Pulmonary artery endothelial cell (primary cell): Measurements from ENCODE around the gene DLGAP3. TPM values are rescaled to one million over a fixed set of nuclear protein-coding genes. Genes with fewer than 3 reads are reported as not detected.
"Not testable (repeated sequence)": the region's sequence is repeated elsewhere in the genome, so short reads cannot be mapped to it uniquely, and the experiment has no call there.

Experiments
- DNase-seq: peaks from one replicate; pipeline ENCODE4 v3.0.0-alpha.2; 2011; ENCODE audit warnings: low read depth, low spot score
- total RNA-seq: library from RNA; depleted of rRNA; stranded (reverse); fragments of >200 nt; gene quantifications from 2 replicates; pipeline ENCODE4 v1.2.3, GENCODE V29; 2014

The DLGAP3 gene
- total RNA-seq, result 0.33 TPM in 1 of 2 replicates, not detected in the other

- no peak for DNase-seq
These were observed at the start of gene DLGAP3 for GRCh38 chr1:34929497-34929852. Gene DLGAP3 (minus strand): TSS chr1:34929650. CDS start chr1:34905383, 24,267 bp downstream.

GRCh38 chr1:34978921-34979320 is 49.5 kb upstream of the DLGAP3 start:
- no peak for DNase-seq

GRCh38 chr1:34977858-34978257 is 48.4 kb upstream of the DLGAP3 start:
- no peak for DNase-seq

GRCh38 chr1:34977210-34977471 is 47.7 kb upstream of the DLGAP3 start:
- DNase-seq, result no peak

GRCh38 chr1:34976384-34977209 is 47.1 kb upstream of the DLGAP3 start:
- no peak for DNase-seq

GRCh38 chr1:34975771-34976170 is 46.3 kb upstream of the DLGAP3 start:
- DNase-seq, result no peak

- DNase-seq, result no peak
These were observed 45.9 kb upstream of the DLGAP3 start for GRCh38 chr1:34975338-34975737.

GRCh38 chr1:34974626-34975025 is 45.2 kb upstream of the DLGAP3 start:
- no peak for DNase-seq

GRCh38 chr1:34973326-34973725 is 43.9 kb upstream of the DLGAP3 start:
- DNase-seq, result no peak

- DNase-seq, result no peak
These were observed 41.4 kb upstream of the DLGAP3 start for GRCh38 chr1:34970829-34971228.

GRCh38 chr1:34970220-34970735 is 40.8 kb upstream of the DLGAP3 start:
- DNase-seq, result no peak

GRCh38 chr1:34968297-34968696 is 38.8 kb upstream of the DLGAP3 start:
- not testable (repeated sequence) for DNase-seq

- DNase-seq, result not testable (repeated sequence)
These were observed 38.2 kb upstream of the DLGAP3 start for GRCh38 chr1:34967672-34968071.

- no peak for DNase-seq
These were observed 36.1 kb upstream of the DLGAP3 start for GRCh38 chr1:34965597-34965996.

- DNase-seq, result no peak
These were observed 21.0 kb upstream of the DLGAP3 start for GRCh38 chr1:34950428-34950827.

- DNase-seq, result not testable (repeated sequence)
These were observed 19.3 kb upstream of the DLGAP3 start for GRCh38 chr1:34948739-34949138.

GRCh38 chr1:34947641-34948314 is 18.3 kb upstream of the DLGAP3 start:
- not testable (repeated sequence) for DNase-seq

GRCh38 chr1:34946211-34946610 is 16.8 kb upstream of the DLGAP3 start:
- no peak for DNase-seq

- DNase-seq, result not testable (repeated sequence)
These were observed 12.3 kb upstream of the DLGAP3 start for GRCh38 chr1:34941798-34942197.

GRCh38 chr1:34930702-34931071 is 1.2 kb upstream of the DLGAP3 start:
- DNase-seq, result no peak

GRCh38 chr1:34929853-34930701 is 627 bp upstream of the DLGAP3 start:
- DNase-seq, result no peak
